HG02938 (cell line): Measurements from ENCODE around the gene BEND6.

Experiments used
- ATAC-seq: cut with Tn5 transposase; IDR thresholded peaks from one replicate; pipeline ENCODE4 v1.9.1; 2021; ENCODE audit warnings: mild to moderate bottlenecking, moderate library complexity; ENCODE audit not compliant: unreplicated experiment

Gene BEND6

GRCh38 chr6:56940463-56940862 lies 14.4 kb upstream of the BEND6 start:
- ATAC-seq, result no peak

GRCh38 chr6:56940977-56941376 lies 13.9 kb upstream of the BEND6 start:
- no peak for ATAC-seq

DNA sequence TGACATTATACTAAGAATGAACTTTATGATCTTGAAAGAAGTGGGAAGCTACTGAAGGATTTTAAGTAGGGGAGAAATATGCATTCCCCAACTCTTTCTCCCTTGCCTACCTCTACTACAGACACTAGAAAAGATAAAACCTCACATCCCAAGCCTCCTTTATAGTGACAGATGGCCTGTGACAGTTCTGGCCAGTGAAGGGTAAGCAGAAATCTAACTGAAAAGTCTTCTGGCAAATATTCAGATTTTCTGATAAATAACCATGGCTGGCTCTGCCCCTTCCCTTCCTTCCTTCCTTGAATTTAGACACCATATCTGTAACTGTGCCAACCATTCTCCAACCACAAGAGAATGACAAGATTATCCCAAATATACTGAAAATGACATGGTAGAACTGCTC lies 10.2 kb upstream of the BEND6 start:
- ATAC-seq, result no peak

DNA sequence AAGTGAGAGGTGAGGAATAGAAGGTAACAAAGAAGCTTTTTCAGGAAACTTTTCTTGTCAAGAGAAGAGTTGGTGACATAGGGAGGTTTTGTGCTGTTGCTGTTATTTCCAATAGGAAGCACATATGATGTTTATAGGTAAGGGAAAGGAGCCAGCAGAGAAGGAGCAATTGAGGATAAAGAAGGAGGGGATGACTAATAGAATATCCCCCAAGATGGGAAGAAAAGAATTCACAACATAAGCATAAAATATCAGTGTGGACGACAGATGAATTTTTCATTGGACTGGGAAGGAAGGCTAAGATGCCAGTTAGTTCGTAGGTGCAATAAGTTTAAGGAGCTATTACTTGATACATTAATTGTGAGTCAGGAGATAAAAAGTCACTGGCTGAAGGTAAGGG lies 8.5 kb upstream of the BEND6 start:
- ATAC-seq, result no peak

- no peak for ATAC-seq
Observed at GRCh38 chr6:56947924-56948323, 7.0 kb upstream of the BEND6 start.

DNA sequence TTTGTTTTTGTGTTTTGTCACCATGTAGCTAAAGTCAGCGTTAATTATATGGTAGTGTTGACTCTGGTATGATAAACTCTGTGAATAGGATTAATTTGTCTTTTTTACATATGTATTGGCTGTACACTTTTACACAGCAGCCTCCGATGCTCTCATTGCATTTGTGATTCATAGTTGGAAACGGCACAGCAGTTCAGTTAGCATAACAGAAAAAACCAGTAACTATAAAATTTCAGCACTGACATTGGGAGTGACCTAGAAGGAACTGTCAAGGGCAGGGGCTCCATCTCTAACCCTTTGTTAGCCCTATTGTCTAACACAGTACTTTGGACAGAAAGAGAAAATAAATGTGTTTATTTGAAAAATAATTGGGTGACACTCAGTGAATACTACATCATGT lies 5.6 kb upstream of the BEND6 start:
- ATAC-seq, result no peak

GRCh38 chr6:56949925-56950495 lies 4.9 kb upstream of the BEND6 start:
- ATAC-seq, result no peak

GRCh38 chr6:56951049-56951831 lies 3.7 kb upstream of the BEND6 start:
- ATAC-seq, result no peak

GRCh38 chr6:56953597-56954402 lies 1.1 kb upstream of the BEND6 start:
- no peak for ATAC-seq

DNA sequence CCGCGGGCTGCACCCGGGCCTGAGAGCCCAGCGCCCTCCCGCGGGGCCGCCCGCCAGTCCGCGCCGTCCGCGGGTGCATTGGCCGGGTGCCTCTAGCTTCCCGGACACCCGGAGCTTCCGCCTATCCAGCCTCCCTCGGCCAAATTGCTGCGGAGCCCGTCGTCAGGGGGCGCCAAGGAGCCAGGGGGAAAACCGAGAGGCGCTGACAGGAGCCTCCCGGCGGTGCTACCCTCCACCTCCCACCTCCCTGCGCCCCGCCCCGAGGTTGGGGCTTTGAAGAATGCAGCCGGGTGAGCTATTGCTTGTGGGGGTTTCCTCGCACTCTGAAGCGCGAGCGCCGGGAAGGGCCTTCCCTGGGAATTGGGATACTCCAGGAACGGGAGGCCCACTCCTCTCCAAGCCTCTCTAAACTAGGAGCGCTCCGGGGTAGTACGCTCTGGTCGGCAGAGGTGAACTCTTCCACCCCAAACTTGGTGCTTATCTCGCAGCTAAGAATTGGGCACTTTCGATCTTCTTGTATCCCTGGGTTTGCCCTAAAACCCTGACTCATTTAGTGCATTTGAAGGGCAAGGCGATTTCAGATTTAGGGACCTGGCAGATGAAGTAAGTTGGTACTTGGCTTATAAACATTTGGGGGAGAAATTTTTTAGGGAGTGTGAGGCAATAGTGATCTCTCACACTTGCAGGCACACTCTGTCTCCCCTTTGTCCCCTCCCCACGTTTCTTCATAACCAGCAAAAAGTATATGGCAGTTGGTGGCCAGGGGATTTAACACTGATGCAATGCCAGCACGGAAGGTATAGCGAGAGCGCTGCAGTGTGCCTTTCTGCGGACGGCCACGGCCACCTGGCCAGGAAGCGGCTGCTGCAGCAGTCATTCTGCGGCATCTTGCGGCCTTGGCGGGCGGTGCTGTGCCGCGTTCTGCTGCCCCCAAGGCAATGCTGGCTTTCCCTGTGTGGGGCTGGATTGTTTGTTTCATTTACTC lies 556 bp downstream of the BEND6 start:
- ATAC-seq, result peak; percentile 54

GRCh38 chr6:56956491-56956890 lies 1.6 kb downstream of the BEND6 start:
- ATAC-seq, result no peak

- ATAC-seq, result no peak
Observed at GRCh38 chr6:56957856-56958255, 2.9 kb downstream of the BEND6 start.

GRCh38 chr6:56958481-56958880 lies 3.6 kb downstream of the BEND6 start:
- ATAC-seq, result no peak

DNA sequence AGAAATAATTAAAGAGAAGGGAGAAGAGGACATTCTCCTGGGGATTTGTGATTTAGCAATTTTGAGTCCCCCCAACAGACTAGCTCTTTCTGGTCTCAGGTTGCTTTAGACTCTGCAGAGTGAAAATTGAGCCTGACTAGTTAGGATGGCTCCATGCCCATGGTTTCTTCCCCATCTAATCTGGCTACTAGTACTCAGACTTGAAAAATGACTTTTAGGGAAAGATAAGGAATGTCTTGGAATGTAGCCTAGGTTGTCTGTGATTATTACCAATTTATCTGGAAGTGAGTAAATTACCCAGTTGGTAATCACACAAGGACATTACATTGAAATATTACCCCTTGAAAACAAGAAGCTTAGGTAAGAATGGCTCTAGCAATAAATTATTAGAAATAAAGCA lies 4.2 kb downstream of the BEND6 start:
- no peak for ATAC-seq

DNA sequence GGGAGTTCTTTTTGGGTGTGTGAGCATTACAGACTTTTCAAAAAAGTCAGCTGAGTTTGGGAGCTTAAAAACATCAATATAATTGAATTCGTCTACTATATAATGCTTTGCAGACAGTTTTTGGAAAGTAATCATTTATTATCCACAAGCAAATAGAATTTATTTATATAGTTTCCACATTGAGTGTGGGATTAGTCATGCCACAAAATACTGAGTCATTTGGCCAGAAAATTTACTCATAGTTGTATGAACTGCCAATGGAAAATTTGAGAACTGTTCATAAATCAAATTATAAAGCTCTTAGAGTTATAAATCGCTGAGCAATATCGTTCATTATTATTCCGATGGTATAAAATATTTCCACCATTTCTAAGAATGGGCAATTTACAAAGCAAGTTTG lies 5.0 kb downstream of the BEND6 start:
- no peak for ATAC-seq

GRCh38 chr6:56961151-56961550 lies 6.2 kb downstream of the BEND6 start:
- ATAC-seq, result no peak

GRCh38 chr6:56962441-56962840 lies 7.5 kb downstream of the BEND6 start:
- ATAC-seq, result no peak

DNA sequence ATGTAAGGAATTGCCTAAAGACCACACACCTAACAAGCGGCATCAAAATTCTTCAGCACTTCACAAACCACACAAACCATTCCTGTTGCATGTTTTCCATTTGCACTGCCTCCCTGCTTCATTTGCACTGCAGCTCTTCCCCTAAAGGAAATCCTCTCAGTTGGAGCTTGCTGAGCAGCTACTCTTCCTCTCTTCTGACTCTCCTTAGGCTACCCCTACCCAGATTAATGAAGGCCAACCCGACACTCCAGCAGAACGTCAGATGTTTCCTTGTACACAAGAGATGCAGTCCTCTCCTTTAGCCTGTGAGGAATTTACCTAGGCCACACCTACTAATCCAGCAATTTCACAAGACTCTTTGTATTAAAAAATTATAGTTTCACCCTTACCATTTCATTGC lies 8.1 kb downstream of the BEND6 start:
- no peak for ATAC-seq

- no peak for ATAC-seq
Observed at GRCh38 chr6:56963793-56964192, 8.9 kb downstream of the BEND6 start.

DNA sequence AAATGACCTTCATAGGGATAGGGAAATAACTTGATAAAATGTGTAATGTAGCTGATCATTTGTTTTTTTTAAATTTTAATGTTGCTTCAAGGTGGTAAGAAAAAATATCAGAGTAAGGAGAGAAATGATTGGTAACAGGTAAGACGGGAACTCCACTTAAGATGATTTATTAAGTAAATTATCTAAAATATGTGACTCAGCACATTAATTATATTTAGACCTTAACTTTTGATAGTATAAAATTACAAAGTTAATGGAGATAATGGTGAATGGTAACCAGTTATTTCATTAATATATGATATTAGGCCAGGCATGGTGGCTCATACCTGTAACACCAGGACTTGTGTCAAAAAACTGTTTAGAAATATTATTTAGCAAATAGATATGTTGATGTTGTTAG lies 10.2 kb downstream of the BEND6 start:
- no peak for ATAC-seq

DNA sequence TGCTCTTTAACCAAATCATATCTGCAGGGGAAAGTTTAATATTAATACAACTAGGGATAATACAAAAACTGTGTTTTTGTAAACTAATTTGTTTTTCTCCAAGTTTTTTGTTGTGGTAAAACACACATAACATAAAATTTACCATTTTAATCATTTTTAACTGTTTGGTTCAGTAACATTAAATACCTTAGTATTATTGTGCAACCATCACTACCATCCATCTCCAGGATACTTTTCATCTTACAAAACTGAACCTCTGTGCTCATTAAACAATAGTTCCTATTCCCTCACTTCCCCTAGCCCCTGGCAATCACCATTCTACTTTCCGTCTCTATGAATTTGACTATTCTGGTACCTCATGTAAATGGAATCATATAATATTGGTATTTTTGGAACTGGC lies 15.9 kb downstream of the BEND6 start:
- no peak for ATAC-seq
